ENCODE measurements around the gene UXS1.

UXS1 gene

GRCh38 chr2:106124905-106125549, 69.1 kb downstream of the UXS1 start:
- no peak overlapping the region for H3K18ac ChIP-seq (ENCODE audit: low read length)
- peaks cover 6 to 11% of the 10 kb centered on the region in 2 experiments for H3K4me1 ChIP-seq (ENCODE audit: control insufficient read depth in 1 of 2, insufficient read depth in 2 of 2, low read length in 2 of 2)
- H3K27me3 ChIP-seq (ENCODE audit: insufficient read depth, low read length): no peaks in the 10 kb centered on the region
- no peak overlapping the region for H4K8ac ChIP-seq (ENCODE audit: low read depth, low read length)
- H2BK5ac ChIP-seq (ENCODE audit: low read depth, low read length, poor library complexity): peak overlapping the region; percentile 54
- H3K36me3 ChIP-seq (ENCODE audit: control insufficient read depth in 1 of 2, insufficient read depth in 2 of 2, low read length in 2 of 2): peaks cover 21 to 31% of the 10 kb centered on the region in 2 experiments
- peak overlapping the region; percentile 20 for H3K27ac ChIP-seq (ENCODE audit: low read depth, low read length)
- H4K12ac ChIP-seq (ENCODE audit: low read depth, low read length): no peak overlapping the region
- H2BK120ac ChIP-seq (ENCODE audit: insufficient read depth, low read length, poor library complexity): no peak overlapping the region
- H3K23ac ChIP-seq (ENCODE audit: low read length): no peak overlapping the region
- no peak overlapping the region for H2BK12ac ChIP-seq (ENCODE audit: low read length)
- peaks cover under 1% of the 10 kb centered on the region for H3K79me1 ChIP-seq (ENCODE audit: low read length)
- H3K4ac ChIP-seq (ENCODE audit: low read depth, low read length): no peak overlapping the region
- H3K9ac ChIP-seq (ENCODE audit: low read length): no peak overlapping the region
- no peaks in the 10 kb centered on the region for H3K79me2 ChIP-seq (ENCODE audit: control insufficient read depth, insufficient read depth, low read length, poor library complexity)
- H4K91ac ChIP-seq (ENCODE audit: low read depth, low read length): no peak overlapping the region
- H3K4me2 ChIP-seq (ENCODE audit: low read length): no peak overlapping the region
- H3K4me3 ChIP-seq (ENCODE audit: low read depth, low read length): no peak overlapping the region
- WGBS (ENCODE audit: extremely low coverage, insufficient coverage, insufficient read length): no CpG with 5 or more reads among the region's 7 CpGs
- H2AFZ ChIP-seq (ENCODE audit: insufficient read depth, low read length, poor library complexity): no peak overlapping the region
- H3K14ac ChIP-seq (ENCODE audit: low read length): no peak overlapping the region
- H3K9me3 ChIP-seq (ENCODE audit: insufficient read depth, low read depth, low read length): peaks cover 3% of the 10 kb centered on the region
- H2AK5ac ChIP-seq (ENCODE audit: low read length): no peak overlapping the region
- DNase-seq: peak; percentile 70 to 82

- no peak for DNase-seq
- H3K4me2 ChIP-seq (ENCODE audit: low read length): no peak overlapping the region
- H3K9me3 ChIP-seq (ENCODE audit: insufficient read depth, low read depth, low read length): peaks cover 3% of the 10 kb centered on the region
- no peak overlapping the region for H3K4me3 ChIP-seq (ENCODE audit: low read depth, low read length)
- H2BK120ac ChIP-seq (ENCODE audit: insufficient read depth, low read length, poor library complexity): no peak overlapping the region
- peaks cover 6 to 11% of the 10 kb centered on the region in 2 experiments for H3K4me1 ChIP-seq (ENCODE audit: control insufficient read depth in 1 of 2, insufficient read depth in 2 of 2, low read length in 2 of 2)
- H3K4ac ChIP-seq (ENCODE audit: low read depth, low read length): no peak overlapping the region
- H3K79me2 ChIP-seq (ENCODE audit: control insufficient read depth, insufficient read depth, low read length, poor library complexity): no peaks in the 10 kb centered on the region
- H4K8ac ChIP-seq (ENCODE audit: low read depth, low read length): no peak overlapping the region
- H3K18ac ChIP-seq (ENCODE audit: low read length): no peak overlapping the region
- no peak overlapping the region for H3K9ac ChIP-seq (ENCODE audit: low read length)
- no peaks in the 10 kb centered on the region for H3K27me3 ChIP-seq (ENCODE audit: insufficient read depth, low read length)
- H2AK5ac ChIP-seq (ENCODE audit: low read length): no peak overlapping the region
- no peak overlapping the region for H3K23ac ChIP-seq (ENCODE audit: low read length)
- H2BK12ac ChIP-seq (ENCODE audit: low read length): no peak overlapping the region
- no peak overlapping the region for H3K27ac ChIP-seq (ENCODE audit: low read depth, low read length)
- H3K14ac ChIP-seq (ENCODE audit: low read length): no peak overlapping the region
- WGBS (ENCODE audit: extremely low coverage, insufficient coverage, insufficient read length): no CpG with 5 or more reads among the region's 3 CpGs
- no peaks in the 10 kb centered on the region for H3K79me1 ChIP-seq (ENCODE audit: low read length)
- H3K36me3 ChIP-seq (ENCODE audit: control insufficient read depth in 1 of 2, insufficient read depth in 2 of 2, low read length in 2 of 2): peaks cover 22 to 31% of the 10 kb centered on the region in 2 experiments
- H4K12ac ChIP-seq (ENCODE audit: low read depth, low read length): no peak overlapping the region
- no peak overlapping the region for H2AFZ ChIP-seq (ENCODE audit: insufficient read depth, low read length, poor library complexity)
- H2BK5ac ChIP-seq (ENCODE audit: low read depth, low read length, poor library complexity): no peak overlapping the region
- H4K91ac ChIP-seq (ENCODE audit: low read depth, low read length): no peak overlapping the region
Measured at GRCh38 chr2:106124106-106124756, 69.9 kb downstream of the UXS1 start.

GRCh38 chr2:106122157-106122556, 71.9 kb downstream of the UXS1 start:
- Histone ChIP-seq H3K27me3 (ENCODE audit: insufficient read depth, low read length) (no peaks in the 10 kb centered on the region), H2AFZ (ENCODE audit: insufficient read depth, low read length, poor library complexity) (no peak overlapping the region), H3K18ac (ENCODE audit: low read length) (no peak overlapping the region), H3K4me1 (ENCODE audit: control insufficient read depth in 1 of 2, insufficient read depth in 2 of 2, low read length in 2 of 2) (peaks cover 6 to 11% of the 10 kb centered on the region in 2 experiments), H3K79me2 (ENCODE audit: control insufficient read depth, insufficient read depth, low read length, poor library complexity) (no peaks in the 10 kb centered on the region), H2AK5ac (ENCODE audit: low read length) (no peak overlapping the region), H3K14ac (ENCODE audit: low read length) (no peak overlapping the region), H3K9ac (ENCODE audit: low read length) (no peak overlapping the region), H4K12ac (ENCODE audit: low read depth, low read length) (no peak overlapping the region), H3K79me1 (ENCODE audit: low read length) (no peaks in the 10 kb centered on the region), H2BK120ac (ENCODE audit: insufficient read depth, low read length, poor library complexity) (no peak overlapping the region), H3K36me3 (ENCODE audit: control insufficient read depth in 1 of 2, insufficient read depth in 2 of 2, low read length in 2 of 2) (peaks cover 23 to 25% of the 10 kb centered on the region in 2 experiments), H4K91ac (ENCODE audit: low read depth, low read length) (no peak overlapping the region), H2BK5ac (ENCODE audit: low read depth, low read length, poor library complexity) (no peak overlapping the region), H4K8ac (ENCODE audit: low read depth, low read length) (no peak overlapping the region), H3K4me2 (ENCODE audit: low read length) (no peak overlapping the region), H3K4ac (ENCODE audit: low read depth, low read length) (no peak overlapping the region), H3K9me3 (ENCODE audit: insufficient read depth, low read depth, low read length) (peaks cover 2% of the 10 kb centered on the region), H3K27ac (ENCODE audit: low read depth, low read length) (no peak overlapping the region), H2BK12ac (ENCODE audit: low read length) (no peak overlapping the region), H3K4me3 (ENCODE audit: low read depth, low read length) (no peak overlapping the region), H3K23ac (ENCODE audit: low read length) (no peak overlapping the region)
- no peak for DNase-seq
- no CpG with 5 or more reads among the region's 3 CpGs for WGBS (ENCODE audit: extremely low coverage, insufficient coverage, insufficient read length)

- Histone ChIP-seq H4K8ac (ENCODE audit: low read depth, low read length) (no peak overlapping the region), H2BK5ac (ENCODE audit: low read depth, low read length, poor library complexity) (no peak overlapping the region), H3K79me2 (ENCODE audit: control insufficient read depth, insufficient read depth, low read length, poor library complexity) (no peaks in the 10 kb centered on the region), H2BK120ac (ENCODE audit: insufficient read depth, low read length, poor library complexity) (no peak overlapping the region), H3K18ac (ENCODE audit: low read length) (no peak overlapping the region), H4K12ac (ENCODE audit: low read depth, low read length) (no peak overlapping the region), H3K27me3 (ENCODE audit: insufficient read depth, low read length) (no peaks in the 10 kb centered on the region), H2AFZ (ENCODE audit: insufficient read depth, low read length, poor library complexity) (no peak overlapping the region), H2BK12ac (ENCODE audit: low read length) (no peak overlapping the region), H4K91ac (ENCODE audit: low read depth, low read length) (no peak overlapping the region), H3K9ac (ENCODE audit: low read length) (no peak overlapping the region), H3K36me3 (ENCODE audit: control insufficient read depth in 1 of 2, insufficient read depth in 2 of 2, low read length in 2 of 2) (peaks cover 23 to 25% of the 10 kb centered on the region in 2 experiments), H2AK5ac (ENCODE audit: low read length) (no peak overlapping the region), H3K4me3 (ENCODE audit: low read depth, low read length) (no peak overlapping the region), H3K4me2 (ENCODE audit: low read length) (no peak overlapping the region), H3K9me3 (ENCODE audit: insufficient read depth, low read depth, low read length) (no peaks in the 10 kb centered on the region), H3K4me1 (ENCODE audit: control insufficient read depth in 1 of 2, insufficient read depth in 2 of 2, low read length in 2 of 2) (peaks cover 6 to 14% of the 10 kb centered on the region in 2 experiments), H3K4ac (ENCODE audit: low read depth, low read length) (no peak overlapping the region), H3K27ac (ENCODE audit: low read depth, low read length) (no peak overlapping the region), H3K23ac (ENCODE audit: low read length) (no peak overlapping the region), H3K14ac (ENCODE audit: low read length) (no peak overlapping the region), H3K79me1 (ENCODE audit: low read length) (no peaks in the 10 kb centered on the region)
- DNase-seq: no peak
- WGBS (ENCODE audit: extremely low coverage, insufficient coverage, insufficient read length): no CpG with 5 or more reads among the region's 6 CpGs
Measured at GRCh38 chr2:106120432-106120831, 73.7 kb downstream of the UXS1 start.
